H1 (cell line): ENCODE results near the gene ZNF556. TPM values are rescaled to one million over a fixed set of nuclear protein-coding genes. Genes with fewer than 3 reads are reported as not detected.

Experiments
- CTCF ChIA-PET: fragments of 300-600 bp; sonication (Branson Sonifier 250); formaldehyde crosslinking; loops from one replicate; lab custom pipeline; 2021; ENCODE audit not compliant: partially characterized antibody; lab: Charles Lee
- POLR2A ChIA-PET: fragments of 300-600 bp; sonication (Branson Sonifier 250); formaldehyde crosslinking; loops from one replicate; lab custom pipeline; 2021; ENCODE audit warnings: inconsistent platforms; ENCODE audit not compliant: partially characterized antibody; lab: Charles Lee
- DNase-seq, 2 experiments: peaks; one replicate each; pipeline versions ENCODE4 v3.0.0 to v3.0.0-alpha.2; 2010 to 2022; ENCODE audit warnings: low spot score in 2 of 2, low read depth in 1 of 2, mixed read lengths in 1 of 2
- FAIRE-seq: peaks from 2 replicates; lab custom pipeline; 2011; peaks lifted over from hg19 to GRCh38; lab: Jason Lieb, UNC
- H2AFZ ChIP-seq: 2 replicates; pipeline ENCODE4 v1.8.1; 2012; ENCODE audit warnings: low read length, inconsistent platforms
- H2AK5ac ChIP-seq: 2 replicates; pipeline ENCODE4 v1.6.1; 2013; ENCODE audit warnings: low read depth, low read length
- H2BK120ac ChIP-seq: replicated peaks from 2 replicates; pipeline ENCODE3; 2013; ENCODE audit warnings: low read depth, low read length, inconsistent platforms
- H2BK12ac ChIP-seq: 2 replicates; pipeline ENCODE4 v1.6.1; 2013; ENCODE audit warnings: low read depth, low read length
- H2BK15ac ChIP-seq: 2 replicates; pipeline ENCODE4 v1.6.1; 2013; ENCODE audit warnings: low read length
- H2BK20ac ChIP-seq: 2 replicates; pipeline ENCODE4 v1.6.1; 2013; ENCODE audit warnings: low read length
- H2BK5ac ChIP-seq: 2 replicates; pipeline ENCODE4 v1.6.1; 2013; ENCODE audit warnings: low read depth, low read length
- H3K14ac ChIP-seq: 2 replicates; pipeline ENCODE4 v1.6.1; 2013; ENCODE audit warnings: inconsistent platforms; ENCODE audit not compliant: insufficient read length
- H3K18ac ChIP-seq: 2 replicates; pipeline ENCODE4 v1.6.1; 2013; ENCODE audit warnings: low read length; ENCODE audit errors: extremely low read depth
- H3K23ac ChIP-seq: 2 replicates; pipeline ENCODE4 v1.6.1; 2013; ENCODE audit warnings: inconsistent platforms; ENCODE audit not compliant: insufficient read length
- H3K23me2 ChIP-seq: 2 replicates; pipeline ENCODE4 v1.6.1; 2013; ENCODE audit warnings: low read depth, low read length
- H3K27ac ChIP-seq: 2 replicates; pipeline ENCODE4 v1.6.1; 2011; ENCODE audit warnings: low read depth, low read length, inconsistent platforms
- H3K27me3 ChIP-seq, 4 experiments: replicated peaks in 1 of 4; 1 replicate in 1 of 4; 2 replicates in 3 of 4; pipeline versions ENCODE4 v1.6.1 to v1.8.1; 2011 to 2013; ENCODE audit warnings: low read length in 3 of 4, mild to moderate bottlenecking in 3 of 4, inconsistent platforms in 2 of 4, mixed read lengths in 2 of 4, moderate library complexity in 1 of 4; ENCODE audit not compliant: control insufficient read depth in 3 of 4, insufficient read depth in 3 of 4; ENCODE audit errors: extremely low read depth in 1 of 4
- H3K36me3 ChIP-seq, 4 experiments: 2 replicates each; pipeline versions ENCODE4 v1.6.1 to v1.8.1; 2011 to 2013; ENCODE audit warnings: mild to moderate bottlenecking in 4 of 4, low read length in 3 of 4, moderate library complexity in 2 of 4, control low read depth in 1 of 4, inconsistent platforms in 1 of 4; ENCODE audit not compliant: insufficient read depth in 4 of 4, control insufficient read depth in 2 of 4
- H3K4ac ChIP-seq: replicated peaks from 2 replicates; pipeline ENCODE3; 2013; ENCODE audit warnings: low read length, low read depth, mixed read lengths, inconsistent platforms; ENCODE audit not compliant: insufficient read length
- H3K4me1 ChIP-seq, 4 experiments: replicated peaks in 1 of 4; 1 replicate in 1 of 4; 2 replicates in 3 of 4; pipeline versions ENCODE4 v1.6.1 to v1.8.1; 2011 to 2013; ENCODE audit warnings: low read length in 3 of 4, inconsistent platforms in 2 of 4, mixed read lengths in 1 of 4; ENCODE audit not compliant: insufficient read depth in 4 of 4, control insufficient read depth in 3 of 4
- H3K4me2 ChIP-seq, 2 experiments: 2 replicates each; pipeline versions ENCODE4 v1.6.1 to v1.8.1; 2011 to 2013; ENCODE audit warnings: low read depth in 2 of 2, low read length in 2 of 2, control low read depth in 1 of 2, inconsistent platforms in 1 of 2, mild to moderate bottlenecking in 1 of 2; ENCODE audit not compliant: insufficient read depth in 1 of 2
- H3K4me3 ChIP-seq, 4 experiments: fragments of 200-600, 300-600 bp in 1 of 4; sonication (generic), shearing (Covaris generic), sonication (Bioruptor Twin) in 1 of 4; 2 replicates each; pipeline versions ENCODE4 v1.5.1 to v1.8.1; 2011 to 2016; ENCODE audit warnings: low read length in 4 of 4, low read depth in 3 of 4, control low read depth in 2 of 4, inconsistent platforms in 2 of 4, mild to moderate bottlenecking in 2 of 4, mixed read lengths in 1 of 4, moderate library complexity in 1 of 4; ENCODE audit not compliant: insufficient read depth in 2 of 4; ENCODE audit errors: extremely low read depth in 1 of 4
- H3K56ac ChIP-seq: replicated peaks from 2 replicates; pipeline ENCODE3; 2013; ENCODE audit warnings: low read depth, mild to moderate bottlenecking, mixed read lengths, low read length, inconsistent platforms; ENCODE audit not compliant: insufficient read length
- H3K79me1 ChIP-seq: 2 replicates; pipeline ENCODE4 v1.6.1; 2013; ENCODE audit warnings: low read depth, low read length, control low read depth
- H3K79me2 ChIP-seq, 2 experiments: 2 replicates each; pipeline versions ENCODE4 v1.6.1 to v1.8.1; 2012 to 2013; ENCODE audit warnings: low read length in 2 of 2, mild to moderate bottlenecking in 2 of 2, inconsistent platforms in 1 of 2; ENCODE audit not compliant: insufficient read depth in 2 of 2, control insufficient read depth in 1 of 2
- H3K9ac ChIP-seq, 4 experiments: replicated peaks in 1 of 4; 1 replicate in 1 of 4; 2 replicates in 3 of 4; pipeline versions ENCODE4 v1.6.1 to v1.8.1; 2011 to 2013; ENCODE audit warnings: low read depth in 3 of 4, low read length in 3 of 4, control low read depth in 2 of 4, mild to moderate bottlenecking in 2 of 4, moderate library complexity in 2 of 4, inconsistent platforms in 1 of 4; ENCODE audit errors: extremely low read depth in 1 of 4
- H3K9me3 ChIP-seq, 2 experiments: 2 replicates each; pipeline versions ENCODE4 v1.6.1 to v1.8.1; 2012 to 2013; ENCODE audit warnings: mild to moderate bottlenecking in 2 of 2, moderate library complexity in 2 of 2, control low read depth in 1 of 2, inconsistent platforms in 1 of 2, low read depth in 1 of 2, low read length in 1 of 2, mixed read lengths in 1 of 2; ENCODE audit not compliant: insufficient read depth in 2 of 2
- H4K20me1 ChIP-seq, 2 experiments: replicated peaks in 1 of 2; 2 replicates each; pipeline versions ENCODE3 to v1.8.1; 2011 to 2013; ENCODE audit warnings: inconsistent platforms in 2 of 2, low read length in 2 of 2, mild to moderate bottlenecking in 1 of 2; ENCODE audit not compliant: insufficient read depth in 2 of 2, control insufficient read depth in 1 of 2
- H4K5ac ChIP-seq: 2 replicates; pipeline ENCODE4 v1.6.1; 2013; ENCODE audit warnings: low read length, low read depth, mixed read lengths, inconsistent platforms; ENCODE audit not compliant: insufficient read length
- H4K8ac ChIP-seq: 2 replicates; pipeline ENCODE4 v1.8.0; 2013; ENCODE audit warnings: mild to moderate bottlenecking, moderate library complexity, low read length, inconsistent platforms; ENCODE audit not compliant: insufficient read depth; ENCODE audit errors: extremely low read depth
- H4K91ac ChIP-seq: replicated peaks from 2 replicates; pipeline ENCODE3; 2013; ENCODE audit warnings: low read length, mixed read lengths, inconsistent platforms; ENCODE audit not compliant: insufficient read length
- BACH1 ChIP-seq: IDR thresholded peaks from 2 replicates; pipeline ENCODE4 v1.6.1; 2012; ENCODE audit warnings: low read length, improper control_type of control experiment
- CTCF ChIP-seq, 3 experiments: IDR thresholded peaks; 1 replicate in 2 of 3; 2 replicates in 1 of 3; pipeline versions ENCODE4 v1.5.1 to v1.6.1; 2011; ENCODE audit warnings: low read length in 3 of 3, mild to moderate bottlenecking in 3 of 3, inconsistent platforms in 2 of 3, low read depth in 1 of 3, moderate library complexity in 1 of 3; ENCODE audit not compliant: insufficient read depth in 1 of 3; ENCODE audit errors: control extremely low read depth in 1 of 3
- JUN ChIP-seq: IDR thresholded peaks from 2 replicates; pipeline ENCODE4 v1.6.1; 2011; ENCODE audit warnings: low read depth, mild to moderate bottlenecking, improper control_type of control experiment, low read length
- KDM4A ChIP-seq: IDR thresholded peaks from one replicate; pipeline ENCODE4 v1.7.1; 2012; ENCODE audit warnings: low read depth, mild to moderate bottlenecking, moderate library complexity, low read length, inconsistent platforms; ENCODE audit not compliant: severe bottlenecking
- KDM5A ChIP-seq: fragments of 200-600 bp; IDR thresholded peaks from 2 replicates; pipeline ENCODE4 v1.7.1; 2012; ENCODE audit warnings: mild to moderate bottlenecking, low read length, inconsistent platforms, mixed read lengths
- MAX ChIP-seq: IDR thresholded peaks from 2 replicates; pipeline ENCODE4 v1.6.1; 2012; ENCODE audit warnings: inconsistent platforms
- POLR2A ChIP-seq, 2 experiments: IDR thresholded peaks; 1 replicate in 1 of 2; 2 replicates in 1 of 2; pipeline ENCODE4 v1.6.1; 2011; ENCODE audit warnings: low read depth in 2 of 2, low read length in 2 of 2, mild to moderate bottlenecking in 2 of 2; ENCODE audit errors: control extremely low read depth in 1 of 2
- RNF2 ChIP-seq: fragments of 200-900, 300-1000 bp; sonication (generic); IDR thresholded peaks from 2 replicates; pipeline ENCODE4 v1.7.1; 2016; ENCODE audit warnings: borderline replicate concordance, low read depth, mild to moderate bottlenecking, antibody characterized with exemption, low read length; ENCODE audit not compliant: poor library complexity, severe bottlenecking; ENCODE audit errors: missing control alignments
- SUZ12 ChIP-seq: fragments of 200-600 bp; sonication (generic); IDR thresholded peaks from 2 replicates; pipeline ENCODE4 v1.6.1; 2012; ENCODE audit warnings: mild to moderate bottlenecking, inconsistent platforms, low read length, moderate library complexity, mixed read lengths
- USF2 ChIP-seq: IDR thresholded peaks from 2 replicates; pipeline ENCODE4 v1.6.1; 2011; ENCODE audit warnings: low read length, improper control_type of control experiment
- WGBS, 2 experiments: shearing (Covaris generic) in 1 of 2; methylation state at CpG; one replicate each; pipeline versions ENCODE4 v1.1.6 to v1.1.7; 2013 to 2015; ENCODE audit warnings: low lambda C conversion rate in 2 of 2, mixed read lengths in 2 of 2, inconsistent platforms in 1 of 2, low coverage in 1 of 2, missing lambda C conversion rate in 1 of 2; ENCODE audit not compliant: insufficient replicate concordance in 2 of 2, insufficient coverage in 1 of 2, insufficient read length in 1 of 2; ENCODE audit errors: extremely low coverage in 1 of 2, missing lambda C conversion rate in 1 of 2; 5-methylcytosine and 5-hydroxymethylcytosine counted together
- polyA plus RNA-seq, 7 experiments: library from polyadenylated mRNA; depleted of rRNA in 3 of 7; stranded (reverse) in 5 of 7; unstranded in 2 of 7; fragments of >200 nt in 5 of 7; fragments of 200-250 nt in 2 of 7; gene quantifications; 1 replicate in 5 of 7; 2 replicates in 1 of 7; 4 replicates in 1 of 7; pipeline versions ENCODE4 v1.2.1 to v1.2.3, GENCODE V29; 2011 to 2013; ENCODE audit warnings: missing spikeins in 2 of 7, mixed read lengths in 2 of 7
- total RNA-seq: library from RNA; stranded (reverse); fragmentation: NEBNext Ultra II Directional; extraction: Animal tissue kit (Norgen Biotek cat#: 25700); gene quantifications from 2 replicates; pipeline ENCODE4 v1.2.1, GENCODE V29; 2021

Gene ZNF556
- total and polyA plus RNA-seq, 2 of the 8 experiments (the other 6 are each of a cell fraction or from before 2014, with no cell fraction given), result not detected

- no peak overlapping the region for H2BK15ac ChIP-seq
- H2AK5ac ChIP-seq, result no peak overlapping the region
- H4K20me1 ChIP-seq, result no peaks in the 10 kb centered on the region
- H3K56ac ChIP-seq, result no peak overlapping the region
- H3K4me3 ChIP-seq, result no peak overlapping the region
- H3K4me2 ChIP-seq, result no peak overlapping the region
- POLR2A ChIA-PET, result no interaction called here
- H3K4ac ChIP-seq, result no peak overlapping the region
- no peak overlapping the region for H4K8ac ChIP-seq
- H3K14ac ChIP-seq, result no peak overlapping the region
- WGBS, 2 experiments, result 88% methylated on average over 2 of the region's 2 CpGs; no CpG with 5 or more reads in 1 of the 2 experiments
- H2BK5ac ChIP-seq, result no peak overlapping the region
- no peaks in the 10 kb centered on the region for H3K79me1 ChIP-seq
- no peak overlapping the region for H3K23ac ChIP-seq
- no peaks in the 10 kb centered on the region for H3K23me2 ChIP-seq
- H2BK120ac ChIP-seq, result no peak overlapping the region
- H4K91ac ChIP-seq, result no peak overlapping the region
- H2AFZ ChIP-seq, result no peak overlapping the region
- H2BK20ac ChIP-seq, result no peak overlapping the region
- no peak overlapping the region for H4K5ac ChIP-seq
- DNase-seq, result no peak
- H3K79me2 ChIP-seq, result no peaks in the 10 kb centered on the region
- no peak overlapping the region for H3K9ac ChIP-seq
- FAIRE-seq, result no peak
- no peak overlapping the region for H3K18ac ChIP-seq
- no peak overlapping the region for H3K27ac ChIP-seq
- peaks cover 21 to 24% of the 10 kb centered on the region in 2 experiments for H3K9me3 ChIP-seq
- H3K36me3 ChIP-seq, result peaks cover 0 to 23% (median 2%) of the 10 kb centered on the region in 4 experiments; a peak in 5 of 8 replicates
- no peak overlapping the region for H2BK12ac ChIP-seq
- H3K27me3 ChIP-seq, result no peaks in the 10 kb centered on the region
- CTCF ChIA-PET, result no interaction called here
- no peaks in the 10 kb centered on the region for H3K4me1 ChIP-seq
- TF ChIP-seq MAX (no peak), RNF2 (no peak), SUZ12 (no peak), POLR2A (IDR thresholded peaks at IDR 0.05; ENCODE audit: control extremely low read depth in 1 of 2, low read depth in 2 of 2, low read length in 2 of 2) (no peak), CTCF (IDR thresholded peaks at IDR 0.05; ENCODE audit: control extremely low read depth in 1 of 3, insufficient read depth in 1 of 3, low read depth in 1 of 3, low read length in 3 of 3) (no peak), BACH1 (no peak), JUN (no peak), KDM5A (no peak), KDM4A (no peak), USF2 (no peak)
These were observed 40.1 kb upstream of the ZNF556 start for GRCh38 chr19:2827022-2827421.
